GM20431 (cell line): ENCODE measurements around the gene TFAP2B.

Experiments used
- in situ Hi-C: fragments of 300-500 bp; cut with MseI, MboI; formaldehyde crosslinking; loops from one replicate; pipeline ENCODE4 v1.15.0; 2020; ENCODE audit warnings: low sequenced_read_pairs; ENCODE audit not compliant: unreplicated experiment

Gene TFAP2B

GRCh38 chr6:50823094-50823920, 4.6 kb downstream of the TFAP2B start:
- in situ Hi-C loops = loop anchor here (25.0 kb wide), 2 partner anchors 739 to 1139 kb away; no protein-coding TSS in a partner anchor

GRCh38 chr6:50824552-50824951, 5.9 kb downstream of the TFAP2B start:
- in situ Hi-C loops = loop anchor here (25.0 kb wide), 2 partner anchors 738 to 1138 kb away; no protein-coding TSS in a partner anchor

- in situ Hi-C loops = no loop called here
Measured at GRCh38 chr6:50825375-50826036, 6.8 kb downstream of the TFAP2B start.

GRCh38 chr6:50826037-50826761, 7.5 kb downstream of the TFAP2B start:
- in situ Hi-C loops = no loop called here

GRCh38 chr6:50826803-50827202, 8.1 kb downstream of the TFAP2B start:
- in situ Hi-C loops = no loop called here

GRCh38 chr6:50829049-50829448, 10.4 kb downstream of the TFAP2B start:
- in situ Hi-C loops = no loop called here

- in situ Hi-C loops = no loop called here
Measured at GRCh38 chr6:50829898-50830444, 11.3 kb downstream of the TFAP2B start.

- in situ Hi-C loops = no loop called here
Measured at GRCh38 chr6:50831186-50831585, 12.5 kb downstream of the TFAP2B start.

GRCh38 chr6:50832912-50833311, 14.2 kb downstream of the TFAP2B start:
- in situ Hi-C loops = no loop called here

- in situ Hi-C loops = no loop called here
Measured at GRCh38 chr6:50834929-50835410, 16.3 kb downstream of the TFAP2B start.

GRCh38 chr6:50836231-50836630, 17.6 kb downstream of the TFAP2B start:
- in situ Hi-C loops = no loop called here

GRCh38 chr6:50837589-50838445, 19.1 kb downstream of the TFAP2B start:
- in situ Hi-C loops = no loop called here

GRCh38 chr6:50840112-50840810, 21.6 kb downstream of the TFAP2B start:
- in situ Hi-C loops = no loop called here

- in situ Hi-C loops = no loop called here
Measured at GRCh38 chr6:50840811-50841192, 22.1 kb downstream of the TFAP2B start.

GRCh38 chr6:50842446-50842845, 23.8 kb downstream of the TFAP2B start:
- in situ Hi-C loops = no loop called here

GRCh38 chr6:50842861-50843384, 24.3 kb downstream of the TFAP2B start:
- in situ Hi-C loops = no loop called here

- in situ Hi-C loops = no loop called here
Measured at GRCh38 chr6:50843842-50844241, 25.2 kb downstream of the TFAP2B start.

GRCh38 chr6:50845499-50846143, 26.9 kb downstream of the TFAP2B start:
- in situ Hi-C loops = no loop called here
